Chondrocyte (in vitro differentiated cells): ENCODE measurements around the gene CCDC91. TPM values are rescaled to one million over a fixed set of nuclear protein-coding genes. Genes with fewer than 3 reads are reported as not detected.

Source experiments
- DNase-seq: peaks from one replicate; pipeline ENCODE4 v3.0.0; 2021; ENCODE audit warnings: mixed read lengths, low spot score
- H3K27ac Mint-ChIP-seq: one replicate; pipeline ENCODE4 v1.8.0; 2021; ENCODE audit warnings: mild to moderate bottlenecking, moderate library complexity, mixed read lengths; ENCODE audit not compliant: unreplicated experiment
- H3K27me3 Mint-ChIP-seq: 2 replicates; pipeline ENCODE4 v1.8.0; 2021; ENCODE audit warnings: low read depth, mixed read lengths
- H3K36me3 Mint-ChIP-seq: 2 replicates; pipeline ENCODE4 v1.8.0; 2021; ENCODE audit warnings: low read depth, mixed read lengths
- H3K4me1 Mint-ChIP-seq: 2 replicates; pipeline ENCODE4 v1.8.0; 2021; ENCODE audit warnings: low read depth, mild to moderate bottlenecking, mixed read lengths
- H3K4me3 Mint-ChIP-seq: one replicate; pipeline ENCODE4 v1.8.0; 2021; ENCODE audit warnings: mild to moderate bottlenecking, moderate library complexity, mixed read lengths; ENCODE audit not compliant: unreplicated experiment
- H3K9me3 Mint-ChIP-seq: 2 replicates; pipeline ENCODE4 v1.8.0; 2021; ENCODE audit warnings: low read depth, mixed read lengths
- total RNA-seq: library from RNA; stranded (reverse); gene quantifications from 3 replicates; pipeline ENCODE4 v1.2.1, GENCODE V29; 2021
- TF ChIP-seq, protein P1 (sequence below): fragments of 200-600 bp; sonication (generic); IDR thresholded peaks from 2 replicates; pipeline ENCODE4 v1.5.0; 2021; ENCODE audit warnings: antibody characterized with exemption, mild to moderate bottlenecking, moderate library complexity

Gene CCDC91
- total RNA-seq, 1 donor from 2014 or later = 17.7 TPM

DNA sequence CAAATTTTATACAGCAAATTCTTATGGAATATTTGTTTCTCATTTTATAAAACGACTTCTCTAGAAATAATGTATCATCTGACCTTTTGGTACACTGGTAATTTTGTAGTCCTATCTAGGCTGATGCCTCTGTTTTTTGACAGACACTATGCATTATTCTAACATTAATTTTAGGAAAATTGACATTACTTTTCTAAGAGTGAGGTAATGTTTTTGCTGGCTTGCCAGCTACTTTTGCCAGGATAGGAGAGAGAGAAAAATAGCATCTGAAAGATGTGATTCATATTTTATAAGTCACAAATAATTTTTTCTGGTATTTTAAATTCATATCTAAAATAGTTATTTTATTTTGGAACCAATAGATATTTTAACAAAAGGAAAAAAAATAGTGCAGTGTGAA is 153.5 kb downstream of the CCDC91 start:
- DNase-seq = no peak
- no peaks in the 10 kb centered on the region for H3K27me3 Mint-ChIP-seq
- no peak overlapping the region for H3K4me3 Mint-ChIP-seq
- peaks cover 11% of the 10 kb centered on the region for H3K4me1 Mint-ChIP-seq
- no peak overlapping the region for H3K27ac Mint-ChIP-seq
- H3K36me3 Mint-ChIP-seq = no peaks in the 10 kb centered on the region
- no peaks in the 10 kb centered on the region for H3K9me3 Mint-ChIP-seq
- TF ChIP-seq, protein P1, sequence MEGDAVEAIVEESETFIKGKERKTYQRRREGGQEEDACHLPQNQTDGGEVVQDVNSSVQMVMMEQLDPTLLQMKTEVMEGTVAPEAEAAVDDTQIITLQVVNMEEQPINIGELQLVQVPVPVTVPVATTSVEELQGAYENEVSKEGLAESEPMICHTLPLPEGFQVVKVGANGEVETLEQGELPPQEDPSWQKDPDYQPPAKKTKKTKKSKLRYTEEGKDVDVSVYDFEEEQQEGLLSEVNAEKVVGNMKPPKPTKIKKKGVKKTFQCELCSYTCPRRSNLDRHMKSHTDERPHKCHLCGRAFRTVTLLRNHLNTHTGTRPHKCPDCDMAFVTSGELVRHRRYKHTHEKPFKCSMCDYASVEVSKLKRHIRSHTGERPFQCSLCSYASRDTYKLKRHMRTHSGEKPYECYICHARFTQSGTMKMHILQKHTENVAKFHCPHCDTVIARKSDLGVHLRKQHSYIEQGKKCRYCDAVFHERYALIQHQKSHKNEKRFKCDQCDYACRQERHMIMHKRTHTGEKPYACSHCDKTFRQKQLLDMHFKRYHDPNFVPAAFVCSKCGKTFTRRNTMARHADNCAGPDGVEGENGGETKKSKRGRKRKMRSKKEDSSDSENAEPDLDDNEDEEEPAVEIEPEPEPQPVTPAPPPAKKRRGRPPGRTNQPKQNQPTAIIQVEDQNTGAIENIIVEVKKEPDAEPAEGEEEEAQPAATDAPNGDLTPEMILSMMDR = no peak

- H3K36me3 Mint-ChIP-seq = peaks cover 2% of the 10 kb centered on the region
- H3K9me3 Mint-ChIP-seq = peaks cover 2% of the 10 kb centered on the region
- no peak for DNase-seq
- H3K27ac Mint-ChIP-seq = no peak overlapping the region
- TF ChIP-seq, protein P1 = no peak
- H3K4me1 Mint-ChIP-seq = peaks cover 16% of the 10 kb centered on the region
- H3K27me3 Mint-ChIP-seq = no peaks in the 10 kb centered on the region
- no peak overlapping the region for H3K4me3 Mint-ChIP-seq
These were observed 156.3 kb downstream of the CCDC91 start for GRCh38 chr12:28346567-28346966.

- no peaks in the 10 kb centered on the region for H3K27me3 Mint-ChIP-seq
- peaks cover 5% of the 10 kb centered on the region for H3K4me1 Mint-ChIP-seq
- no peak overlapping the region for H3K27ac Mint-ChIP-seq
- DNase-seq = no peak
- H3K36me3 Mint-ChIP-seq = peaks cover 11% of the 10 kb centered on the region
- TF ChIP-seq, protein P1 = no peak
- no peak overlapping the region for H3K4me3 Mint-ChIP-seq
- H3K9me3 Mint-ChIP-seq = peaks cover 22% of the 10 kb centered on the region
These were observed 158.9 kb downstream of the CCDC91 start for GRCh38 chr12:28349196-28349595.

DNA sequence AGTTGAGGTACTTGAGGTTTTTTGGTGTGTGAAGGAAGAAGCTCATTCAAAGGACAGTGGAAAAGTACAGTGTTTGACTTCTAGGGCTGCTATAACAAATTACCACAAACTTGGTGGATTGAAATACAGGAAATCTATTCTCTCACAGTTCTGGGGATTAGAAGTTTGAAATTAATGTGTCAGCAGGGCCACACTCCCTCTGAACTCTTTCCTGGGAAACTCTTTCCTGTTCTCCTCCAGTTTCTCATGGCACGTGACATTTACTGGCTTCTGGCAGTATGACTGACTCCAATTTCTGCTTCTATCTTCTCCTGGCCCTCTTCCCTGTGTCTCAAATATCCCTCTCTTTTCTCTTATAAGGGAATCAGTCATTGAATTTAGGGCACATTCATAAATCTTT is 160.2 kb downstream of the CCDC91 start:
- Mint-ChIP-seq H3K36me3 (peaks cover 13% of the 10 kb centered on the region), H3K9me3 (peaks cover 22% of the 10 kb centered on the region), H3K27me3 (no peaks in the 10 kb centered on the region), H3K27ac (no peak overlapping the region), H3K4me3 (no peak overlapping the region), H3K4me1 (peaks cover 5% of the 10 kb centered on the region)
- TF ChIP-seq, protein P1 = no peak
- DNase-seq = no peak

GRCh38 chr12:28351414-28351813 is 161.2 kb downstream of the CCDC91 start:
- H3K4me3 Mint-ChIP-seq = no peak overlapping the region
- H3K36me3 Mint-ChIP-seq = peaks cover 13% of the 10 kb centered on the region
- H3K27me3 Mint-ChIP-seq = no peaks in the 10 kb centered on the region
- H3K27ac Mint-ChIP-seq = no peak overlapping the region
- TF ChIP-seq, protein P1 = no peak
- peaks cover 22% of the 10 kb centered on the region for H3K9me3 Mint-ChIP-seq
- peaks cover 5% of the 10 kb centered on the region for H3K4me1 Mint-ChIP-seq
- DNase-seq = no peak
